ENCODE data around the gene KDM4E.

Gene KDM4E

DNA sequence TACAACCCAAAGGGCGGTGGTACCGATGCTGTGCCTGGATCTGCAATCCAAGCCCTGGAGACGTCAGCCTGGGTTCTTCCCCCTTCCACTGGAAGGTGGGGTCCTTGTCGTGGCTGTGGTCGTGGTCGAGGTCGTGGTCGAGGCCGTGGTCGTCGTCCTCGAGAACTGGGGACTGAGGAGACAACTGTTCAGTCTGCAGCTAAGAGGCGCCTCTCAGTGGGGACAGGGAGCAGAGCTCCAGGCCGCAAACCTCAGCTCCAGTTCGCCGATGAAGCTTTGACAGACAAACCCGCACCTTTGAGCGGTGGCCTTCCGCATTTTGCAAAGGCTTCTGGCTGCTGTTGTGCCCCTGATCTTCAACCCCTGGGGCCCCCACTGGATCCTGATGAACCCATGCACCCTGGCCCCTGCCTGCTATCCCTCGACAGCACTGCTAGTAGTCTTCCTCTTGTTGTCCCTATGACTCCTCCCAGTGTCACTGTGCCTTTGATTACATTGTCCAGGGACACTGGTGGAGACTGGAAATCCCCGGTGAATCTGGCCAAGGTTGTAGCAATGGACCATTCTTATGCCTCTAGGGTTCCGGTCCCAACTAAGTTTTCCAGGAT lies 25.6 kb downstream of the KDM4E start:
- no peak for DNase-seq (ENCODE audit: low read depth)

DNA sequence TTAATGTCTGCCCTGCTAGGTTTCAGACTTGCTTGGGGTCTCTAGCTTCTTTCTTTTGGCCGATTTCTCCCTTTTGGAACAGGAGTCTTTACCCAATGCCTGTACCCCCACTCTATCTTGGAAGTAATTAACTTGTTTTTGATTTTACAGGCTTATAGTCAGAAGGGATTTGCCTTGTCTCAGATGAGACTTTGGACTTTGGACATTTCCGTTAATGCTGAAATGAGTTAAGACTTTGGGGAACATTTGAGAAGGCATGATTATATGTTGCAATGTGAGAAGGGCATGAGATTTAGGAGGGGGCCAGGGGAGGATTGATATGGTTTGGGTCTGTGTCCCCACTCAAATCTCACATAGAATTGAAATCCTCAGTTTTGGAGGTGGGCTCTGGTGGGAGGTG lies 29.3 kb downstream of the KDM4E start:
- no peak for DNase-seq (ENCODE audit: low read depth)

DNA sequence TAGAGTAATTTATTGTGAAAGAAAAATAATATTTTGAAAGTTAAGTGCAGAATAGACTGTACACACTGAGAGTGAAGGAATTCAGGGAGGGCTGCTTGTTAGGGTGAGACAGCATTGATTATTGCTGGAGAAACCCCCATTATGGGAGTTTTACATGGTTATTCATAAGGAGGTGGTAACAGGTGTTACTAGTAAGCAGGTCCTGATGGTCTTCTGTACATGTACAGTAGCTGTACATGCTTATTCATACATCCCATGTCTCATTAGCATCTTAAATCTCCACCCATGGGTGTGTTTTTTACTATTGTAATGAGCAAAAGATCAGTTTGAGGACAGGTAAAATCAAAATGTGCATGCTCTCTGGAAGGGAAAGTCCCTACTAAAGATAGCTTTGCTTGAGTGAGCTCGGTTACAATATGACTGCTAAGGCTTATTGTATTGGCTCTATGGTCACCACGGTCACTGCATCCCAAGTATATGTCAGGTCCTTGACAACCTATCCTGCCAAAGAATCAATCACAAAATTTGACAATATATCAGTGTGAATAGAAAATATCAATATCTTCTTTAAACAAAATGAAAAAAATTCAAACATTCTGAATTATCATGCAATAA lies 30.3 kb downstream of the KDM4E start:
- no peak for DNase-seq (ENCODE audit: low read depth)

- DNase-seq (ENCODE audit: low read depth), result no peak
Measured at GRCh38 chr11:95057959-95058358, 32.9 kb downstream of the KDM4E start.

GRCh38 chr11:95058621-95059020 lies 33.6 kb downstream of the KDM4E start:
- DNase-seq (ENCODE audit: low read depth), result no peak

DNA sequence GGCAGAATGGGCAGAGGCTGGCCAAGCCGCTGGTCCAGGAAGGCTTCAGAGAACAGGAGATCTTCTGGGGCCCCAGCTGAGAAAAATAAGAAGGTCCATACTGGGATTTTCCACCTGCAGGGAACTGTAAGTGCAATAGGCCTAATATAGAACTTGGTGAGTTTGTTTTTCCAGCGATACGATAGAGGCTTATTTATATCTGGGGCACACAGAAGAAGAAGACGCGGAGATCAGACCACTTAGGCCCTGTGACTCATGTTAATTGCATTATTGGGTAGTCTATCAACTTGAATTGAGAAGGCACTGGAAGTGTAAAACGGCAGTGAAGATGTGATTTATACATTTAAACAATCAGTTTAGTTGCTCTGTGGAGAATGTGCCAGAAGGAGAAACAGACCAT lies 34.0 kb downstream of the KDM4E start:
- DNase-seq (ENCODE audit: low read depth), result no peak

- DNase-seq (ENCODE audit: low read depth), result no peak
Measured at GRCh38 chr11:95065336-95065735, 40.3 kb downstream of the KDM4E start.

- no peak for DNase-seq (ENCODE audit: low read depth)
Measured at GRCh38 chr11:95066716-95067038, 41.6 kb downstream of the KDM4E start, which contains the start of gene SRSF8. Gene SRSF8 (plus strand): TSS chr11:95066919. CDS start chr11:95067227, 308 bp downstream.

DNA sequence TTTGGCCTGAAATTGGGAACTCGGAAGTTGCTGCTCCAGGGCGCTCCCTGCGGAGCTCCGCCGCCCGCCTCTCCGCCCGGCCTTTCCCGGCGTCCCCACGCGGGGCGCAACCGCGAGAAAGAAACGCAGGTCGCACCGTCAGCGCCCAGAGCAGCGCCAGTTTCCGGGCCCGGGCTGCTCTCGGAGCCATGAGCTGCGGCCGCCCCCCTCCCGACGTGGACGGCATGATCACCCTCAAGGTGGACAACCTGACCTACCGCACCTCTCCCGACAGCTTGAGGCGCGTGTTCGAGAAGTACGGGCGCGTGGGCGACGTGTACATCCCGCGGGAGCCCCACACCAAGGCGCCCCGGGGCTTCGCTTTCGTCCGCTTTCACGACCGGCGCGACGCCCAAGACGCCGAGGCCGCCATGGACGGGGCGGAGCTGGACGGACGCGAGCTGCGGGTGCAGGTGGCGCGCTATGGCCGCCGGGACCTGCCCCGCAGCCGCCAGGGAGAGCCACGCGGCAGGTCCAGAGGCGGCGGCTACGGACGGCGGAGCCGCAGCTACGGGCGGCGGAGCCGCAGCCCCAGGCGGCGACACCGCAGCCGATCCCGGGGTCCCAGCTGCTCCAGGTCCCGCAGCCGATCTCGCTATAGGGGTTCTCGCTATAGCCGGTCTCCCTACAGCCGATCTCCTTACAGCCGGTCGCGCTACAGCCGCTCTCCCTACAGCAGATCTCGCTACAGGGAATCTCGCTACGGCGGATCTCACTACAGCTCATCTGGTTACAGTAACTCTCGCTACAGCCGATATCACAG lies 42.2 kb downstream of the KDM4E start:
- peak; percentile 82 for DNase-seq (ENCODE audit: low read depth)

GRCh38 chr11:95067841-95068219 lies 42.8 kb downstream of the KDM4E start:
- no peak for DNase-seq (ENCODE audit: low read depth)

DNA sequence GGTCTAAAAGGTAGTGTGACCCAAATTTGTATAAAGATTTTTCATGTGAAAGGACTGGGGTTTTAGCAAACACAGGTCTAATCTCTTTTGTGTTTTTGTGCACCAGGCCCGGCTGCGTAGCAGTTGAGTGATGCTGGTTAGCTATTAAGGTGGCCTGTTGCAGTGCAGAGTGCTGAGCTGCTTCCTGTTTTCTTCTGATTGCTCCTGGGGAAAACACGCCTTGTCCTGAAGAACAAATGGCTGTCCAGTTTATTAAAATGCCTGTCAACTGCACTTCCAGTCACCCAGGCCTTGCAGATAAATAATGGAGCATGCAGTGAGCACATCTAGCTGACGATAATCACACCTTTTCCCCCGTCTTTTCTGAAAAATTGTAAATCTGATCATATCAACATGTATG lies 43.5 kb downstream of the KDM4E start:
- DNase-seq (ENCODE audit: low read depth), result peak; percentile 94

DNA sequence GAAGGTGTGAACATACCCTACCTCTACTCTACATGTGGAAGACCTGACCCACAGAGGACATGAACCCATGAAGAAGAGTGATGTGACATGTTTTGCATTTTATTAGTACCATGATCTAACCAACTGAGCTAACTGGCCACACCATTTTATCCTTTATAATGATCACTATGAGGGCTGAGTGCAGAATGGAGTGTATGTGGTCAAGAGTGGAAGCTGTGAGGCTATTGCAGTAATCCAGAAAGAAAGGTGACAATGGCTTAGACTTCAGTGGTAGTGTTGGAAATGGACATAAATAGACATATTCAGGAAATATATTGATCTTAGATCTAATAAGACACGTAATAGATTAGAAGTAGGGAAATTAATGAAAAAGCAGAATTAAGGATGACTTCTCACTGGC lies 45.4 kb downstream of the KDM4E start:
- no peak for DNase-seq (ENCODE audit: low read depth)

- DNase-seq (ENCODE audit: low read depth), result no peak
Measured at GRCh38 chr11:95072948-95073347, 47.9 kb downstream of the KDM4E start.

- DNase-seq (ENCODE audit: low read depth), result no peak
Measured at GRCh38 chr11:95074792-95075563, 49.9 kb downstream of the KDM4E start.

GRCh38 chr11:95076416-95076815 lies 51.4 kb downstream of the KDM4E start:
- DNase-seq (ENCODE audit: low read depth), result no peak

- no peak for DNase-seq (ENCODE audit: low read depth)
Measured at GRCh38 chr11:95076981-95077380, 51.9 kb downstream of the KDM4E start.

Data from ELR (cell line).